Stimulated activated memory B cell treated with anti-CD40 and anti-IgM and Interleukin-4, amounts not matched to agents 10 μg/mL and 1 μg/mL and 100 μg/mL, for 72 hours (primary cell): ENCODE measurements around the gene ARV1.
A peak's percentile ranks its signal among the peaks of the same experiment; 100 is the strongest.
"Not testable (repeated sequence)": the region's sequence is repeated elsewhere in the genome, so short reads cannot be mapped to it uniquely, and the experiment has no call there.

ENCODE experiments used
- ATAC-seq: fragments of 150-1000 bp; cut with Tn5 transposase; 2 replicates; pipeline ENCODE4 v1.10.0; 2021
- H3K27ac Mint-ChIP-seq: one replicate; pipeline ENCODE4 v1.8.0; 2022; ENCODE audit warnings: mild to moderate bottlenecking, mixed read lengths
- H3K27me3 Mint-ChIP-seq: one replicate; pipeline ENCODE4 v1.8.0; 2022; ENCODE audit warnings: mixed read lengths
- H3K36me3 Mint-ChIP-seq: one replicate; pipeline ENCODE4 v1.8.0; 2022; ENCODE audit warnings: mixed read lengths
- H3K4me1 Mint-ChIP-seq: one replicate; pipeline ENCODE4 v1.8.0; 2022; ENCODE audit warnings: mixed read lengths
- H3K4me3 Mint-ChIP-seq: one replicate; pipeline ENCODE4 v1.8.0; 2022; ENCODE audit warnings: mild to moderate bottlenecking, moderate library complexity, mixed read lengths
- H3K9me3 Mint-ChIP-seq: one replicate; pipeline ENCODE4 v1.8.0; 2022; ENCODE audit warnings: mixed read lengths

The ARV1 gene

GRCh38 chr1:231021540-231022031 is 42.7 kb downstream of the ARV1 start:
- H3K9me3 Mint-ChIP-seq = no peaks in the 10 kb centered on the region
- H3K36me3 Mint-ChIP-seq = peaks cover 14% of the 10 kb centered on the region
- no peaks in the 10 kb centered on the region for H3K4me1 Mint-ChIP-seq
- no peak overlapping the region for H3K4me3 Mint-ChIP-seq
- no peaks in the 10 kb centered on the region for H3K27me3 Mint-ChIP-seq
- no peak for ATAC-seq
- H3K27ac Mint-ChIP-seq = no peak overlapping the region

GRCh38 chr1:231022543-231022942 is 43.6 kb downstream of the ARV1 start:
- H3K36me3 Mint-ChIP-seq = peaks cover 14% of the 10 kb centered on the region
- H3K4me1 Mint-ChIP-seq, H3K4me3 Mint-ChIP-seq, H3K9me3 Mint-ChIP-seq, H3K27ac Mint-ChIP-seq, ATAC-seq, H3K27me3 Mint-ChIP-seq: not testable (repeated sequence)

GRCh38 chr1:231023150-231023549 is 44.3 kb downstream of the ARV1 start:
- ATAC-seq = no peak
- Mint-ChIP-seq H3K27ac (no peak overlapping the region), H3K36me3 (peaks cover 11% of the 10 kb centered on the region), H3K4me1 (no peaks in the 10 kb centered on the region), H3K9me3 (no peaks in the 10 kb centered on the region), H3K4me3 (no peak overlapping the region), H3K27me3 (no peaks in the 10 kb centered on the region)

DNA sequence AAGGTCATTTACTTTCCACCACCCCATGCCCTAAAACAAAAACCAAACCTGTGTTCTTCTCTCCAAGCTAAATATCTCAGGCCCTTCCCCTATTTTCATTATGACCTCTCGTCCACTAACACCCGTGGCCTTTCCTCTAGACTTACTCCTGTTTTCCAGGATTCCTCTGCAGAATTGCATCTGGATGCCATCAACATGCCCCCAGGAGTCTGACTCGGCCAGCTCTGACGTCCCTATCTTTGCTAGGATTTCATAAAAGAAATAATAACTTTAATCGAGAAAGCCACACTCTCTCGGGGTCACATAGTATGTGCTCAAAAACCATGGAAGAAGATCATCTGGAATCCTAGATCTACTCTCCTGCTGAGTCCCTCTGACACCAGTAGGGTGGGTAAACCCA is 47.7 kb downstream of the ARV1 start:
- no peak overlapping the region for H3K27ac Mint-ChIP-seq
- no peak for ATAC-seq
- H3K4me3 Mint-ChIP-seq = no peak overlapping the region
- no peaks in the 10 kb centered on the region for H3K9me3 Mint-ChIP-seq
- H3K36me3 Mint-ChIP-seq = no peaks in the 10 kb centered on the region
- H3K27me3 Mint-ChIP-seq = no peaks in the 10 kb centered on the region
- no peaks in the 10 kb centered on the region for H3K4me1 Mint-ChIP-seq

DNA sequence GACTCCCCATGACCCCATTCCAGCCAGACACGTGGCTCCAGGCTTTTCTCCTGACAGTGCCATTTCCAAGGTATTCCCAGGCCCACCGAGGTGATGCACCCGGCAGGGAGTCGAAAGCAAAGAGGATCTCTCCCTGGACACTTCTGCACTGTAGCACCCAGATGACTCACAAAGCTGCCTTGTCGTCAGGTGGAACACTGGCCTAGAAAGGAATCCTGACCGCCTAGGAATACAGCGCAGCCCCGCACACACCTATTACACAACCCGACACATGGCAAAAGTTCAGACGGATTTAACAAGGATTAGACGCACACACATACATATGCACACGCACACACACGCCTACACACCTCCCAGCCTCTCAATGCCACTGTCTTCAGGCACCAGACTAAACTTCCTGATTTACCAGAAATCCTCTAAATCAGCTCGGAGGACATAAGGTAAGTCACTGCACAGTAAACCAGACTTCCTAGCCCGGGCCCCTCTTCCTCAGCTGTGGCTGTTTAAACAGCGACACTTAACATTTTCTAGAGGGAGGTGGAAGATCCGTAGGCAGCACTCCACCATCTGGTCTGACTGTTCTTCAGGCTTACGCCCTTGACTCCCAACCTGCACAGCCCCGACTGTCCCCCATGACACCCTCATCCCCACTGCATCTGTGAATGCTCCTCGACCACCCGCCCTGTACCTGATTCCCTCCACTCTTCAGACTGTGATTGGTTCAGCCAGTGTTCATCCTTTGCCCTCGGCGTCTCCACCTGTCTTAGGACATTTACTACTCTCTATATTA is 48.4 kb downstream of the ARV1 start:
- H3K4me3 Mint-ChIP-seq = no peak overlapping the region
- H3K4me1 Mint-ChIP-seq = no peaks in the 10 kb centered on the region
- H3K9me3 Mint-ChIP-seq = no peaks in the 10 kb centered on the region
- no peak for ATAC-seq
- H3K27me3 Mint-ChIP-seq = no peaks in the 10 kb centered on the region
- H3K27ac Mint-ChIP-seq = no peak overlapping the region
- no peaks in the 10 kb centered on the region for H3K36me3 Mint-ChIP-seq

- Mint-ChIP-seq H3K4me1 (peaks cover 5% of the 10 kb centered on the region), H3K27me3 (no peaks in the 10 kb centered on the region), H3K9me3 (no peaks in the 10 kb centered on the region), H3K27ac (no peak overlapping the region), H3K36me3 (no peaks in the 10 kb centered on the region), H3K4me3 (no peak overlapping the region)
- no peak for ATAC-seq
Observed at GRCh38 chr1:231027971-231028370, 49.1 kb downstream of the ARV1 start.

DNA sequence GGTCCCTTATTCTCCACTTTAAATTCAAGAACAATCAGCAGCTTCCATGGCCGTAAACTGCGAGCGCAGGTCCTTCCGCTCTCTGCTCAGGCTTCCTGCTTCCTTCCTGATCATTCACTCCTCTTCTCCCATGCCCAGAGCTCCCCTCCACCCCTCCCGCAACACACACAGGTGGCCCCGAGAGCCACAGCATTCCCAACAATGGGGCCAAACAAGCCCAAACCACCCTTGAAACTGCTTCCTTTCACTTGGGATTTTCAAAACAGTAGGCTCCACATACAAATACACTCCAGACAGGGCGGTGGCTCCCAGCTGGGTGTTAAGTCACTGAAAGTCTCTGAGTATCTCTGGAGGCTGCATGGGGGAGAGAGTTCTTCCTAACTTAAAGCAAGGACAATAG is 49.8 kb downstream of the ARV1 start:
- no peak overlapping the region for H3K27ac Mint-ChIP-seq
- no peaks in the 10 kb centered on the region for H3K36me3 Mint-ChIP-seq
- peaks cover 6% of the 10 kb centered on the region for H3K4me1 Mint-ChIP-seq
- no peak overlapping the region for H3K4me3 Mint-ChIP-seq
- ATAC-seq = no peak
- H3K9me3 Mint-ChIP-seq = no peaks in the 10 kb centered on the region
- H3K27me3 Mint-ChIP-seq = no peaks in the 10 kb centered on the region

GRCh38 chr1:231029247-231029646 is 50.4 kb downstream of the ARV1 start:
- not testable (repeated sequence) for H3K27ac Mint-ChIP-seq, H3K9me3 Mint-ChIP-seq, H3K4me3 Mint-ChIP-seq, H3K27me3 Mint-ChIP-seq, ATAC-seq, H3K36me3 Mint-ChIP-seq, H3K4me1 Mint-ChIP-seq

- no peak overlapping the region for H3K4me3 Mint-ChIP-seq
- no peaks in the 10 kb centered on the region for H3K9me3 Mint-ChIP-seq
- peaks cover 6% of the 10 kb centered on the region for H3K4me1 Mint-ChIP-seq
- no peak overlapping the region for H3K27ac Mint-ChIP-seq
- H3K36me3 Mint-ChIP-seq = no peaks in the 10 kb centered on the region
- ATAC-seq = no peak
- no peaks in the 10 kb centered on the region for H3K27me3 Mint-ChIP-seq
Observed at GRCh38 chr1:231029841-231030240, 50.9 kb downstream of the ARV1 start.

- Mint-ChIP-seq H3K27me3 (no peaks in the 10 kb centered on the region), H3K36me3 (peaks cover 4% of the 10 kb centered on the region), H3K9me3 (no peaks in the 10 kb centered on the region), H3K4me1 (peaks cover 12% of the 10 kb centered on the region), H3K27ac (no peak overlapping the region), H3K4me3 (no peak overlapping the region)
- ATAC-seq = no peak
Observed at GRCh38 chr1:231032963-231033362, 54.1 kb downstream of the ARV1 start.

GRCh38 chr1:231035799-231036198 is 56.9 kb downstream of the ARV1 start:
- Mint-ChIP-seq H3K27ac (no peak overlapping the region), H3K36me3 (peaks cover 4% of the 10 kb centered on the region), H3K4me1 (peaks cover 12% of the 10 kb centered on the region), H3K9me3 (no peaks in the 10 kb centered on the region), H3K27me3 (no peaks in the 10 kb centered on the region), H3K4me3 (no peak overlapping the region)
- ATAC-seq = no peak

- Mint-ChIP-seq H3K36me3 (peaks cover 4% of the 10 kb centered on the region), H3K27ac (no peak overlapping the region), H3K4me1 (peaks cover 16% of the 10 kb centered on the region), H3K4me3 (no peak overlapping the region), H3K27me3 (no peaks in the 10 kb centered on the region), H3K9me3 (no peaks in the 10 kb centered on the region)
- no peak for ATAC-seq
Observed at GRCh38 chr1:231036416-231036815, 57.5 kb downstream of the ARV1 start.

- Mint-ChIP-seq H3K4me3 (no peak overlapping the region), H3K4me1 (peaks cover 14% of the 10 kb centered on the region), H3K9me3 (no peaks in the 10 kb centered on the region), H3K27me3 (no peaks in the 10 kb centered on the region), H3K27ac (no peak overlapping the region), H3K36me3 (peaks cover 4% of the 10 kb centered on the region)
- ATAC-seq = no peak
Observed at GRCh38 chr1:231037585-231038517, 59.0 kb downstream of the ARV1 start.

GRCh38 chr1:231039161-231040018 is 60.5 kb downstream of the ARV1 start:
- Mint-ChIP-seq H3K27me3 (no peaks in the 10 kb centered on the region), H3K36me3 (peaks cover 4% of the 10 kb centered on the region), H3K4me1 (peaks cover 12% of the 10 kb centered on the region), H3K9me3 (no peaks in the 10 kb centered on the region), H3K4me3 (peak overlapping the region; percentile 79), H3K27ac (peak overlapping the region; percentile 26)
- ATAC-seq = peak; percentile 57
